Brain microvascular endothelial cell (primary cell): ENCODE measurements around the gene MARK4.

ENCODE experiments used
- DNase-seq: peaks from one replicate; pipeline ENCODE4 v3.0.0-alpha.2; 2020
- H3K27ac ChIP-seq: fragments of 250-450 bp; sonication (Bioruptor Pico); 2 replicates; pipeline ENCODE4 v1.5.1; 2020; ENCODE audit warnings: mild to moderate bottlenecking, moderate library complexity
- H3K27me3 ChIP-seq: fragments of 250-450 bp; sonication (Bioruptor Pico); replicated peaks from 2 replicates; pipeline ENCODE4 v1.5.1; 2020; ENCODE audit warnings: mild to moderate bottlenecking
- H3K36me3 ChIP-seq: fragments of 250-450 bp; sonication (Bioruptor Pico); replicated peaks from 2 replicates; pipeline ENCODE4 v1.5.1; 2020; ENCODE audit warnings: mild to moderate bottlenecking
- H3K4me3 ChIP-seq: 2 replicates; pipeline ENCODE4 v1.5.1; 2011; ENCODE audit warnings: low read depth, mild to moderate bottlenecking, control low read depth, low read length, moderate library complexity
- CTCF ChIP-seq: IDR thresholded peaks from 2 replicates; pipeline ENCODE4 v1.5.1; 2011; ENCODE audit warnings: low read depth, mild to moderate bottlenecking, moderate library complexity, low read length, control low read depth, inconsistent platforms; ENCODE audit errors: missing control alignments
- in situ Hi-C: cut with HindIII; loops from 2 replicates; pipeline ENCODE4 v1.10.0; 2017; ENCODE audit warnings: low sequenced_read_pairs, low pct_ligation_motif_present

Gene MARK4

GRCh38 chr19:45349430-45349941 is 98.4 kb downstream of the MARK4 start:
- no peak for TF ChIP-seq CTCF
- Histone ChIP-seq H3K4me3 (no peak overlapping the region), H3K27ac (no peak overlapping the region), H3K27me3 (no peaks in the 10 kb centered on the region), H3K36me3 (peaks cover 41% of the 10 kb centered on the region)
- no peak for DNase-seq
- in situ Hi-C loops: no loop called here

- in situ Hi-C loops: no loop called here
- Histone ChIP-seq H3K27ac (no peak overlapping the region), H3K4me3 (no peak overlapping the region), H3K36me3 (peaks cover 50% of the 10 kb centered on the region), H3K27me3 (no peaks in the 10 kb centered on the region)
- TF ChIP-seq CTCF: no peak
- no peak for DNase-seq
Observed at GRCh38 chr19:45350477-45351058, 99.5 kb downstream of the MARK4 start.

GRCh38 chr19:45351401-45351952 is 100.4 kb downstream of the MARK4 start:
- H3K27me3 ChIP-seq: no peaks in the 10 kb centered on the region
- no peak overlapping the region for H3K4me3 ChIP-seq
- no peak overlapping the region for H3K27ac ChIP-seq
- no peak for DNase-seq
- peaks cover 57% of the 10 kb centered on the region for H3K36me3 ChIP-seq
- no peak for TF ChIP-seq CTCF
- in situ Hi-C loops: no loop called here

GRCh38 chr19:45352062-45352461 is 101.0 kb downstream of the MARK4 start:
- no peak for TF ChIP-seq CTCF
- H3K4me3 ChIP-seq: no peak overlapping the region
- H3K27me3 ChIP-seq: no peaks in the 10 kb centered on the region
- no peak for DNase-seq
- H3K27ac ChIP-seq: no peak overlapping the region
- in situ Hi-C loops: no loop called here
- H3K36me3 ChIP-seq: peaks cover 63% of the 10 kb centered on the region

- peaks cover 67% of the 10 kb centered on the region for H3K36me3 ChIP-seq
- in situ Hi-C loops: no loop called here
- DNase-seq: no peak
Observed at GRCh38 chr19:45352471-45352870, 101.4 kb downstream of the MARK4 start.

More at GRCh38 chr19:45352471-45352870, 101.4 kb downstream of the MARK4 start:
- H3K27ac ChIP-seq: no peak overlapping the region
- no peak for TF ChIP-seq CTCF
- no peak overlapping the region for H3K4me3 ChIP-seq
- no peaks in the 10 kb centered on the region for H3K27me3 ChIP-seq
